Peyer's patch (tissue), 4 donors: ENCODE data around the gene IFNA1.

Experiments
- POLR2A ChIP-seq, 2 donors: fragments of 450-650 bp; IDR thresholded peaks; one replicate each; pipeline ENCODE4 v1.5.1; 2017; ENCODE audit warnings: antibody characterized with exemption in 2 of 2, mild to moderate bottlenecking in 2 of 2, moderate library complexity in 2 of 2
- TF ChIP-seq, protein P1 (sequence below), 6 experiments: fragments of 450-650 bp in 4 of 6; fragments of 200-600 bp in 2 of 6; sonication (generic) in 1 of 6; IDR thresholded peaks; one replicate each; pipeline ENCODE4 v1.5.1; 2017 to 2019; ENCODE audit warnings: antibody characterized with exemption in 6 of 6, mild to moderate bottlenecking in 3 of 6, moderate library complexity in 1 of 6

DNA sequence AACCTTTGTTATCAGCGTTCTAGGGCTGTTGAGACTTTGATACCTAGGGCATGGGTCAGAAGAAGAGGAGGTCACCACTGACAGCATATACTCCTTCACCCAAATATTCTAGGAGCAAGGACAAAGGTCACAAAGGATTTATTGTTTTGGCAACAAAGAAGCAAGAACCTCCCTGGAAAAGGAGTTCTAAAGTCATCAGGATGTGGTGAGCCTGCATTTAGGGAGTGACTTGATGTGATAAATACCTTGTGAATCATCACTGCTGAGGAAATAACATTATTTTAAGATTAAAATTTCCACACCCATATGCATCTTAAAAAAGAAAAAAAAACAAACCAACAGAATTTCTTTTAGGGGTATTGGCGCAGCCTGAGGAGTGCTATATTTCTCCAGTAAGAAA is 13.9 kb downstream of the IFNA1 start:
- TF ChIP-seq, protein P1, sequence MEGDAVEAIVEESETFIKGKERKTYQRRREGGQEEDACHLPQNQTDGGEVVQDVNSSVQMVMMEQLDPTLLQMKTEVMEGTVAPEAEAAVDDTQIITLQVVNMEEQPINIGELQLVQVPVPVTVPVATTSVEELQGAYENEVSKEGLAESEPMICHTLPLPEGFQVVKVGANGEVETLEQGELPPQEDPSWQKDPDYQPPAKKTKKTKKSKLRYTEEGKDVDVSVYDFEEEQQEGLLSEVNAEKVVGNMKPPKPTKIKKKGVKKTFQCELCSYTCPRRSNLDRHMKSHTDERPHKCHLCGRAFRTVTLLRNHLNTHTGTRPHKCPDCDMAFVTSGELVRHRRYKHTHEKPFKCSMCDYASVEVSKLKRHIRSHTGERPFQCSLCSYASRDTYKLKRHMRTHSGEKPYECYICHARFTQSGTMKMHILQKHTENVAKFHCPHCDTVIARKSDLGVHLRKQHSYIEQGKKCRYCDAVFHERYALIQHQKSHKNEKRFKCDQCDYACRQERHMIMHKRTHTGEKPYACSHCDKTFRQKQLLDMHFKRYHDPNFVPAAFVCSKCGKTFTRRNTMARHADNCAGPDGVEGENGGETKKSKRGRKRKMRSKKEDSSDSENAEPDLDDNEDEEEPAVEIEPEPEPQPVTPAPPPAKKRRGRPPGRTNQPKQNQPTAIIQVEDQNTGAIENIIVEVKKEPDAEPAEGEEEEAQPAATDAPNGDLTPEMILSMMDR (IDR thresholded peaks at IDR 0.05) = no peak
- TF ChIP-seq POLR2A (IDR thresholded peaks at IDR 0.05) = no peak
